A549 (cell line): ENCODE measurements around the gene METTL24.

Source experiments
- CBX2 ChIP-seq: fragments of 200-600 bp; sonication (generic); IDR thresholded peaks from 2 replicates; pipeline ENCODE4 v1.6.1; 2016; ENCODE audit warnings: low read depth, mild to moderate bottlenecking, borderline replicate concordance
- CBX8 ChIP-seq: fragments of 200-600 bp; sonication (generic); IDR thresholded peaks from 2 replicates; pipeline ENCODE4 v1.6.1; 2016
- FOSL2 ChIP-seq, 2 experiments: fragments of 450-650 bp in 1 of 2; fragments of >200 bp in 1 of 2; sonication (Bioruptor Twin) in 1 of 2; formaldehyde crosslinking; IDR thresholded peaks; 2 replicates each; pipeline versions ENCODE4 v1.5.0 to v1.6.1; 2016 to 2020; ENCODE audit warnings: mild to moderate bottlenecking in 1 of 2, moderate library complexity in 1 of 2
- HOXB5 ChIP-seq: fragments of 250-450 bp; sonication (Bioruptor Pico); IDR thresholded peaks from 2 replicates; pipeline ENCODE4 v1.5.0; 2020; ENCODE audit warnings: mild to moderate bottlenecking, moderate library complexity
- JUN ChIP-seq, 2 experiments: fragments of >200 bp; sonication (Bioruptor Twin); formaldehyde crosslinking; IDR thresholded peaks; 2 replicates in 1 of 2; 3 replicates in 1 of 2; pipeline ENCODE4 v1.6.1; 2016 to 2017
- JUNB ChIP-seq: fragments of >200 bp; sonication (Bioruptor Twin); formaldehyde crosslinking; IDR thresholded peaks from 2 replicates; pipeline ENCODE4 v1.6.1; 2016
- PHF8 ChIP-seq: fragments of 200-600 bp; sonication (generic); IDR thresholded peaks from 2 replicates; pipeline ENCODE4 v1.6.1; 2016; ENCODE audit warnings: low read depth, mild to moderate bottlenecking, antibody characterized with exemption, moderate library complexity, borderline replicate concordance
- RAD21 ChIP-seq, 2 experiments: fragments of >200 bp in 1 of 2; sonication (Bioruptor Twin) in 1 of 2; formaldehyde crosslinking in 1 of 2; IDR thresholded peaks in 1 of 2; conservative IDR thresholded peaks in 1 of 2; 2 replicates in 1 of 2; 3 replicates in 1 of 2; pipeline ENCODE4 v1.6.1; 2012 to 2018; ENCODE audit warnings: inconsistent platforms in 1 of 2
- RCOR1 ChIP-seq: fragments of 150-350 bp; IDR thresholded peaks from 2 replicates; pipeline ENCODE4 v1.6.1; 2014; ENCODE audit warnings: antibody characterized with exemption, low read length, low read depth
- RFX5 ChIP-seq: fragments of 450-650 bp; IDR thresholded peaks from 2 replicates; pipeline ENCODE4 v1.7.1; 2014; ENCODE audit warnings: antibody characterized with exemption, mild to moderate bottlenecking, moderate library complexity
- ZFP36 ChIP-seq: fragments of 450-650 bp; IDR thresholded peaks from 2 replicates; pipeline ENCODE4 v1.6.1; 2014; ENCODE audit warnings: borderline replicate concordance; ENCODE audit not compliant: partially characterized antibody
- TF ChIP-seq, protein P1 (sequence below): fragments of >200 bp; sonication (Bioruptor Twin); formaldehyde crosslinking; IDR thresholded peaks from 3 replicates; pipeline ENCODE4 v1.5.1; 2016
- TF ChIP-seq, protein P2 (sequence below): fragments of >200 bp; sonication (Bioruptor Twin); formaldehyde crosslinking; IDR thresholded peaks from 3 replicates; pipeline ENCODE4 v1.6.1; 2016
- TF ChIP-seq, protein P3 (sequence below): fragments of 150-350 bp; IDR thresholded peaks from 2 replicates; pipeline ENCODE4 v1.6.1; 2014; ENCODE audit warnings: low read depth, mild to moderate bottlenecking, low read length

DNA sequence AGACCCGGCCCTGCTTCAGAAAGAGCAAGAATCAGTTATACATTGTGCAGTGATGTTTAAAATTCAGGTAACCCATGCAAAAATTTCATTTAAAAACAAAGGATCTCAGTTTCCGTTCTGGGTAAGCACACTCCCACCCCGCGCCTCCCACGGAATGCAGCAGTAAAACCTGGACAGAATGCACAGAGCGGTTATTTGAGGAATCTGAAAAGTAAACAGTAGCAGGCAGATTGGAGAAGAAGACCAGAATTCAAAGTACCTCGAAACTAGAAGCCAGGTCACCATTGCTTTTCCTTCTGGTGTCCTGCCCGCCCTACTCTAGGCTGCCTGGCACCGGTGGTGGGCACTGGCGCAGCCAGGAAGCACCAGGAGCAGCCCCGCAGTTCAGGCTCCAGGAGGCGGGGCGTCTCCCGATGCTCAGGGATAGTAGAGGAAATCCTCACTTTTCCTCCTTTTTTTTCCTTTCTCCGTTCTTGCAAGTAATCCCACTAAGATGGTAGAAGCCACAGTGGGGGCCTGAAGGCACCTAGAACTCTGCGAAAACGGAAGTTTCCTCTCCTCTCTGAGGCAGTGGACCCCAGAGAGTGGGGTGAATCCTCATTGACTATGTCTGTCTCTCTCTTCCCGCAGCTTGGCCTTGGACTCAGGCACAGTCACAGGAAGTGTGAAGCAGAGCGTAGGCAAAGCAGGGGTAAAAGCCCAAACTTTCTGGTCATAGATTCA lies 28.3 kb downstream of the METTL24 start:
- TF ChIP-seq RCOR1: no peak
- TF ChIP-seq PHF8: no peak
- TF ChIP-seq RAD21 (conservative IDR thresholded peaks at IDR 0.05 in 1 of 2, IDR thresholded peaks at IDR 0.05 in 1 of 2): no peak
- TF ChIP-seq CBX2: no peak
- TF ChIP-seq, protein P1, sequence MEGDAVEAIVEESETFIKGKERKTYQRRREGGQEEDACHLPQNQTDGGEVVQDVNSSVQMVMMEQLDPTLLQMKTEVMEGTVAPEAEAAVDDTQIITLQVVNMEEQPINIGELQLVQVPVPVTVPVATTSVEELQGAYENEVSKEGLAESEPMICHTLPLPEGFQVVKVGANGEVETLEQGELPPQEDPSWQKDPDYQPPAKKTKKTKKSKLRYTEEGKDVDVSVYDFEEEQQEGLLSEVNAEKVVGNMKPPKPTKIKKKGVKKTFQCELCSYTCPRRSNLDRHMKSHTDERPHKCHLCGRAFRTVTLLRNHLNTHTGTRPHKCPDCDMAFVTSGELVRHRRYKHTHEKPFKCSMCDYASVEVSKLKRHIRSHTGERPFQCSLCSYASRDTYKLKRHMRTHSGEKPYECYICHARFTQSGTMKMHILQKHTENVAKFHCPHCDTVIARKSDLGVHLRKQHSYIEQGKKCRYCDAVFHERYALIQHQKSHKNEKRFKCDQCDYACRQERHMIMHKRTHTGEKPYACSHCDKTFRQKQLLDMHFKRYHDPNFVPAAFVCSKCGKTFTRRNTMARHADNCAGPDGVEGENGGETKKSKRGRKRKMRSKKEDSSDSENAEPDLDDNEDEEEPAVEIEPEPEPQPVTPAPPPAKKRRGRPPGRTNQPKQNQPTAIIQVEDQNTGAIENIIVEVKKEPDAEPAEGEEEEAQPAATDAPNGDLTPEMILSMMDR: no peak
- no peak for TF ChIP-seq RFX5
- no peak for TF ChIP-seq JUN (IDR thresholded peaks at IDR 0.05)
- no peak for TF ChIP-seq JUNB
- TF ChIP-seq, protein P2, sequence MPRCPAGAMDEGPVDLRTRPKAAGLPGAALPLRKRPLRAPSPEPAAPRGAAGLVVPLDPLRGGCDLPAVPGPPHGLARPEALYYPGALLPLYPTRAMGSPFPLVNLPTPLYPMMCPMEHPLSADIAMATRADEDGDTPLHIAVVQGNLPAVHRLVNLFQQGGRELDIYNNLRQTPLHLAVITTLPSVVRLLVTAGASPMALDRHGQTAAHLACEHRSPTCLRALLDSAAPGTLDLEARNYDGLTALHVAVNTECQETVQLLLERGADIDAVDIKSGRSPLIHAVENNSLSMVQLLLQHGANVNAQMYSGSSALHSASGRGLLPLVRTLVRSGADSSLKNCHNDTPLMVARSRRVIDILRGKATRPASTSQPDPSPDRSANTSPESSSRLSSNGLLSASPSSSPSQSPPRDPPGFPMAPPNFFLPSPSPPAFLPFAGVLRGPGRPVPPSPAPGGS: no peak
- no peak for TF ChIP-seq ZFP36
- TF ChIP-seq HOXB5 (CRISPR knock-in tag): no peak
- TF ChIP-seq FOSL2 (IDR thresholded peaks at IDR 0.05): no peak
- no peak for TF ChIP-seq FOSL2 (CRISPR knock-in tag; IDR thresholded peaks at IDR 0.05)
- TF ChIP-seq CBX8: no peak
- TF ChIP-seq, protein P3, sequence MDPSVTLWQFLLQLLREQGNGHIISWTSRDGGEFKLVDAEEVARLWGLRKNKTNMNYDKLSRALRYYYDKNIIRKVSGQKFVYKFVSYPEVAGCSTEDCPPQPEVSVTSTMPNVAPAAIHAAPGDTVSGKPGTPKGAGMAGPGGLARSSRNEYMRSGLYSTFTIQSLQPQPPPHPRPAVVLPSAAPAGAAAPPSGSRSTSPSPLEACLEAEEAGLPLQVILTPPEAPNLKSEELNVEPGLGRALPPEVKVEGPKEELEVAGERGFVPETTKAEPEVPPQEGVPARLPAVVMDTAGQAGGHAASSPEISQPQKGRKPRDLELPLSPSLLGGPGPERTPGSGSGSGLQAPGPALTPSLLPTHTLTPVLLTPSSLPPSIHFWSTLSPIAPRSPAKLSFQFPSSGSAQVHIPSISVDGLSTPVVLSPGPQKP: no peak
